ENCODE measurements around the gene UGT1A8.
"Not testable (repeated sequence)": the region's sequence is repeated elsewhere in the genome, so short reads cannot be mapped to it uniquely, and the experiment has no call there.

Gene UGT1A8

DNA sequence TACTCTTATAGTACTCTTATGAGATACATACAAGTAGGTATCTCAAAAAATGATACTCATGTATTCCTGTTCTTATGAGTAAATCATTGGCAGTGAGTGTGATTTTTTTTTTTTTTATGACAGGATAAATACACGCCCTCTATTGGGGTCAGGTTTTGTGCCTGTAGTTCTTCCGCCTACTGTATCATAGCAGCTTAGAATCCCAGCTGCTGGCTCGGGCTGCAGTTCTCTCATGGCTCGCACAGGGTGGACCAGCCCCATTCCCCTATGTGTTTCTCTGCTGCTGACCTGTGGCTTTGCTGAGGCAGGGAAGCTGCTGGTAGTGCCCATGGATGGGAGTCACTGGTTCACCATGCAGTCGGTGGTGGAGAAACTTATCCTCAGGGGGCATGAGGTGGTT is at the start of gene UGT1A8:
TSS of gene UGT1A8 (plus strand) at position 158 of the 400 bp plus-strand sequence. CDS start at position 233, 75 bp downstream.
- DNase-seq (ENCODE audit: low read depth), result not testable (repeated sequence)

DNA sequence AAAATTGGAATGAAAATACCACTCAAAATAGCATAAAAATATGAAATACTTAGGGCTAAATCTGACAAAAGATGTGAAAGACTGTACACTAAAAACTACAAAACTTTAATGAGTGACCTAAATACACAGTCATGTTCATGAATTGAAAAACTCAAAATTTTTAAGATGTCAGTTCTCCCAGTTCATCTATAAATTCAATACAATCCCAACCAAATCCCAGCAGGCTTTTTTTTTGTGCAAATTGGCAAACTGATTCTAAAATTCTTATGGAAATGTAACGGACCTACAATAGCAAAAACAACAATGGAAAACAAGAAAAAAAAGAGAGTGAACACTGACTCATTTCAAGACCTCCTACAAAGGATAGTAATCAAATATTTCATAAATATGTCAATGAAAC is 46.4 kb upstream of the UGT1A8 start:
- no peak for DNase-seq (ENCODE audit: low read depth)

DNA sequence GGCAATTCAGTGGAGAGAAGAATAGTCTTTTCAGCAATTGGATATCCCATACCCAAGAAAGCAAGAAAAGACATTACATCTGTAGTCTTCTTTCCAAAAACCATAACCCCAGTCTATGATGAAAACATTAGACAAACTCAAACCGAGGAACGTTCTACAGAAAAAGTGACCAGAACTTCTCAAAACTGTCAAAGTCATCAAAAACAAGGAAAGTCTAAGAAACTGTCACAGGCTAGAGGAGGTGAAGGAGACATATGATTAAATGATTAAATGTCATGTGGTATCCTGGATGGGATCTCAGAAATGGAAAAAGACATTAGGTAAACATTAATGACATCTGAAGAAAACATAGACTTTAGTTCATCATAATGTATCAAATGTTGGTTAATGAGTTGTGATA is 46.0 kb upstream of the UGT1A8 start:
- no peak for DNase-seq (ENCODE audit: low read depth)

DNA sequence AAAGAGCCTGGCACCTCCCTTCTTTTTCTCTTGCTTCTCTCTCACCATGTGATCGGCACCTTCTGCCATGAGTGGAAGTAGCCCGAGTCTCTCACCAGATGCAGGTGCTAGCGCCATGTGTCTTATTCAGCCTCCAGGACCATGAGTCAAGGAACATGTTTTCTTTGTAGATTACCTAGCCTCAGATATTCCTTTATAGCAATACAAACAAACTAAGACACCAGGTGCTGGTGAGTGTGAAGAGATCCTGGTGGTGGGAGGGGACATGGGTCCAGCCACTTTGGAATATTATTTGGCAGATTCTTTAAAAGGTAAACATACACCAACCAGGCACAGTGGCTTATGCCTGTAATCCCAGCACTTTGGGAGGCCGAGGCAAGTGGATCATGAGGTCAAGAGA is 45.0 kb upstream of the UGT1A8 start:
- no peak for DNase-seq (ENCODE audit: low read depth)

DNA sequence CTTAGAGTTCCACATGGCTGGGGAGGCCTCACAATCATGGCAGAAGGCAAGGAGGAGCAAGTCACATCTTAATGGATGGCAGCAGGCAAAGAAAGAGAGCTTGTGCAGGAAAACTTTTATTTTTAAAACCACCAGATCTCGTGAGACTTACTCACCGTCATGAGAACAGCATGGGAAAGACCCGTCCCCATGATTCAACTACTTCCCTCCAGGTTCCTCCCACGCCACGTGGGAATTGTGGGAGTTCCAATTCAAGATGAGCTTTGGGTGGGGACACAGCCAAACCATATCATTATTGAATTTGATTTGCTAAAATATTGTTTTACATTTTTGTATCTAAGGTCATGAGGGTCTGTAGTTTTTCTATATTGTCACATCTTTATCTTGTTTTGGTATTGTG is 40.1 kb upstream of the UGT1A8 start:
- DNase-seq (ENCODE audit: low read depth), result not testable (repeated sequence)

DNA sequence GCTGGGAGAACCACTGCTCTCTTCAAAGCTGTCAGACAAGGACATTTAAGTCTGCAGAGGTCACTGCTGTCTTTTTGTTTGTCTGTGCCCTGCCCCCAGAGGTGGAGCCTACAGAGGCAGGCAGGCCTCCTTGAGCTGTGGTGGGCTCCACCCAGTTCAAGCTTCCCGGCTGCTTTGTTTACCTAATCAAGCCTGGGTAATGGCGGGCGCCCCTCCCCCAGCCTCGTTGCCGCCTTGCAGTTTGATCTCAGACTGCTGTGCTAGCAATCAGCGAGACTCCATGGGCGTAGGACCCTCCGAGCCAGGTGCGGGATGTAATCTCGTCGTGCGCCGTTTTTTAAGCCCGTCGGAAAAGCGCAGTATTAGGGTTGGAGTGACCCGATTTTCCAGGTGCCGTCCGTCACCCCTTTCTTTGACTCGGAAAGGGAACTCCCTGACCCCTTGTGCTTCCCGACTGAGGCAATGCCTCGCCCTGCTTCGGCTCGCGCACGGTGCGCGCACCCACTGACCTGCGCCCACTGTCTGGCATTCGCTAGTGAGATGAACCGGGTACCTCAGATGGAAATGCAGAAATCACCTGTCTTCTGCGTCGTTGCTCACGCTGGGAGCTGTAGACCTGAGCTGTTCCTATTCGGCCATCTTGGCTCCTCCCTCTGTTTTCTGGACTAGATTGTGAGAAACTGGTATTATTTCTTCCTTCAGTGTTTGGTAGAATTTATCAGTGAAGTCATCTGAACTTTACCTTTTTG is 34.0 kb upstream of the UGT1A8 start:
- DNase-seq (ENCODE audit: low read depth), result not testable (repeated sequence)

DNA sequence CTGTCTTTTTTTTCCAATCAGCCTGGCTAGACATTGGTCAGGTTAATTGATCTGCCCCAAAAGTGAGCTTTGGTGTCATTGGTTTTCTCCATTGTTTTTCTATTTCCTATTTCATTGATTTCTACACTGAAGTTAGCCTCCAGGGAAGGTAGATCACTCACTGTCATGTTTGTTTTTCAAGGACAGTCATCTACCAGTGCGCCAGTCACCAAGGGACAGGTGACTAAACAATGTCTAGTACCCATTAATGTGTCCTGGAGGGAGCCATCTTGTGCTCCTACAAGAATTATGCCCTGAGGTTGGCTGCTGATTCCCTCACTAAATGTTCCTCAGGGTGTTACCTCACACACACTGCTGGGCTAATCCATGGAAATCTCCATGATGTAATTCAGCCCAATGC is 33.2 kb upstream of the UGT1A8 start:
- DNase-seq (ENCODE audit: low read depth), result no peak

DNA sequence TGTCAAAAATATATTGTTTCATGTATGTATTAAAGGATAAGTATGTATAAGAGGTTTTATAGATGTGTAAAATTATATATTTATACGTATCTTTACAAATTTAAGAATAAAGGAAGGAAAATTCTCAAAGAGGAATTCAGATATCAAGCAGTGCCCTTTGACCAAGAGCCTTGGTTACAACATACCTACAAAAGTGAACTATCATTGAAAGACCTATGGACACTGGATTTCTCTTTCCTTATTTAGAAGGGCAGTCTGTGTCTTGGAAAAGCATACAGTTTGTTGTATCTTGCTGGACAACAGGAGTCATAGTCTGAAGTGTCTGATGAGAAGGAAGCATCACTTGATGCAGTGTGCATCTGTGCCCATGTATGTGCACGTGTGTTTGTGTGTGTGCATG is 29.0 kb upstream of the UGT1A8 start:
- DNase-seq (ENCODE audit: low read depth), result no peak

DNA sequence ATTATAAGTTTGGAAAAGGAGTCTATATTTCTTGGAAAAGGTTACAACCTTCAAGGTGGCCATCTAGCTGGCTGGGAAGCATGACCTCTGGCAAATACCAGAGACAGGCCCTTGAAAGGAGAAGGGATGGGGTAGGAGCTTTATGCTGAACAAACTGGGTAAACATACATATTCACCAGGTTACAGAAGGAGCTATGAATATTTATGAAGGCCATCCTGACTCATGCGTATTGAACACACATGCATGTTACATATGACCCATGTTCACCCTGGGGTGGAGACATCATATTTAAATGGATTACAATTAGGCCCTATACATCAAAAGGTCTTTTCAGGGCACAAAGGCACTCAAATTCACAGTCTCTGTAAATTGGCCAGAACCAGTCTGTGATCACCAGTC is 24.7 kb upstream of the UGT1A8 start:
- DNase-seq (ENCODE audit: low read depth), result not testable (repeated sequence)

DNA sequence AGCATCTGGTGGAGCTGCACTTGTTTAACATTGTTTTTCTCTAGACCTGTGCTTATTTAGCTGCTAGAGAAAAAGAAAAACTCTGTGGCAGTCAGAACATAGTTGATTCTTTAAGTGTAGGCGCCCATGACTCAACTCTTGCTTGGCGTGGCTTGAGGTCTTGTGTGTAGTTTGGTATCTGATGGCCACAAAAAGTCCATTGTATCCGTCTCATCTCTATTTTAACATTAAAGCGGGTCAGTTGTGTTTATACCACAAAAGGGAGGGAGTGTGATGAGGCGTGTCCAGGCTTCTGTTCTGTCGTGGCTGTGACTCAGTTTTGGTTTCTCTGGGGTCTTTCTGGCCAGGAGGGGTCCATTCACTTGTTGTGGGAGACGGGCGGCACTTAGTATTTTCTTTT is 24.2 kb upstream of the UGT1A8 start:
- no peak for DNase-seq (ENCODE audit: low read depth)

DNA sequence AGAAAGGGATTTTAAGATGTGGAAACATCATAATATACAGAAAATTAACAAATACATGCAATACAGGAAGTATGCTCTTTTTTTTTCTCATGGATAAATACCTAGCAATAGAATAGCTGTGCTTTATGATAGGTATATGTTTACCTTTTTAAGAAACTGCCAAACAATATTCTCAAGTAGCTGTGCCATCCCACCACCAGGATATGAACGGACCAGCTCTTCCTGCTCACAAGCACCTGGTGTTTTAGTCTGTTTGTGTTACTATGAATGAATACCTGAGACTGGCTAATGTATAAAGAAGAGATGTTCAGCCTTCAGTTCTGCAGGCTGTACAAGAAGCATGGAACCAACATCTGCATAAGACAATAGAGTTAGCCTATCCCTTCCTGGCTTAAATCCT is 19.9 kb upstream of the UGT1A8 start:
- no peak for DNase-seq (ENCODE audit: low read depth)

DNA sequence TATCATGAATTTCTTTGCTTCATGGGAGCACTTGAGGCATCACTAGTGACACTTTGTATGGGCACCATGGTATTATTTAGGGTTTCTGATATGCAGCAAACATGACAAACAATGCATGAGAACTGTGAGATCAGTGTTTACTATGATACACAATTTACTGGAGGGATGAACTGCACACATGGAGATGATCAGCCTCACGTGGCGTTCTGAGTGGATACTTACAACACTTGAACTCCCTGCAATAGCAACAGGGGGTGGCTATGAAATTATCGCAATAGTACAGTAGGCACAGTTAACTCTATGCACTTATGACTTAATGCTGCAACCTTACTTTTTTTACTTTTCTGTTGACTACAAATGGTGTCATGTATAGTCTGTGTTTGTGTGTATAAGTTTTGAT is 18.5 kb upstream of the UGT1A8 start:
- DNase-seq (ENCODE audit: low read depth), result no peak

DNA sequence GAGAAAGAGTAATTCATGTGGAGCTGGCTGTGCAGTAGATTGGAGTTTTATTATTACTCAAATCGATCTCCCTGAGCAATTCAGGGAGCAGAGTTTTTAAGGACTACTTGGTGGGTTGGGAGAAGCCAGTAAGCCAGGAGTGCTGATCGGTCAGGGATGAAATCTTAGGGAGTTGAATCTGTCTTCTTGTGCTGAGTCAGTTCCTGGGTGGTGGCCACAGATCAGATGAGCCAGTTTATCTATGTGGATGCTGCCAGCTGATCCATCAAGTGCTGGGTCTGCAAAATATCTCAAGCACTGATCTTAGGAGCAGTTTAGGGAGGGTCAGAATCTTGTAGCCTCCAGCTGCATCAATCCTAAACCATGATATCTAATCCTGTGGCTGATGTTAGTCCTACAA is 17.0 kb upstream of the UGT1A8 start:
- DNase-seq (ENCODE audit: low read depth), result no peak

DNA sequence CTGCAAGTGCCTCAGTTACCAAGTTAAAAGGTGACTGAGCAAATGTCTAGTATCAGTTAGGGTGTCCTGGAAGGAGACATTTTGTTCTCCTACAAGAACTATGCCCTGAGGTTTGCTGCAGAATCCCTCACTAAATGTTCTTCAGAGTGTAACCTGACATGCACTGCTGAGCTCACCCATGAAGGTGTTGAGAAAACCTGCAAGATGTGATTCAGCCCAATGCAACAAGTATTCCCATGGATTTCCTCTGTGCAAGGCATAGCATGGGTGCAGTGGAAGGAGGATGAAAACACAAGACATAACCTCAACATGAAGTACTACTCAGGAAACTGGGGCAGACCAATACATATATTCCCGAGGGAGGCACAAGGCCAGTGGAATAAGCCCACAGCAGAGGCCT is 15.4 kb upstream of the UGT1A8 start:
- no peak for DNase-seq (ENCODE audit: low read depth)

DNA sequence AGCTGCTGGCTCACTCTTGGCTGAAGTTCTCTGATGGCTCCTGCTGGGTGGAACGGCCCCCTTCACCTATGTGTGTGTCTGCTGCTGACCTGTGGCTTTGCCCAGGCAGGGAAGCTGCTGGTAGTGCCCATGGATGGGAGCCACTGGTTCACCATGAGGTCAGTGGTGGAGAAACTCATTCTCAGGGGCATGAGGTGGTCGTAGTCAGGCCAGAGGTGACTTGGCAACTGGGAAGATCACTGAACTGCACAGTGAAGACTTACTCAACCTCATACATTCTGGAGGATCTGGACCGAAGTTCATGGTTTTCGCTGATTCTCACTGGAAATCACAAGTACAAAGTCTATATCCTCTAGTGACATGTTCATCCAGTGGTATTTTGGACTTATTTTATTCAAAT is 13.9 kb upstream of the UGT1A8 start:
- DNase-seq (ENCODE audit: low read depth), result no peak

DNA sequence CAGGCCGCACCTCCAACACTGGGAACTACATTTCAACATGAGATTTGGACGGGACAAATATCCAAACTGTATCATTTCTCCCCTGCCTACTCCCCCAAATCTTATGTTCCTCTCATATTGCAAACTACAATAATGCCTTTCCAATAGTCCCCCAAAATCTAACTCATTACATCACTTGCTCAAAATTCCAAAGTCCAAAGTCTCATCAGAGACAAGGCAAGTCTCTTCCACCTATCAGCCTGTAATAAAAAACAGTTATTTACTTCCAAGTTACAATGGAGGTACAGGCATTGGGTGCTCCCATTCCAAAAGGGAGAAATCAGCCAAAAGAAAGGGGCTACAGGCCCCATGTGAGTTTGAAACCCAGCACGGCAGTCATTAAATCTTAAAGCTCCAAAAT is 12.6 kb upstream of the UGT1A8 start:
- no peak for DNase-seq (ENCODE audit: low read depth)

DNA sequence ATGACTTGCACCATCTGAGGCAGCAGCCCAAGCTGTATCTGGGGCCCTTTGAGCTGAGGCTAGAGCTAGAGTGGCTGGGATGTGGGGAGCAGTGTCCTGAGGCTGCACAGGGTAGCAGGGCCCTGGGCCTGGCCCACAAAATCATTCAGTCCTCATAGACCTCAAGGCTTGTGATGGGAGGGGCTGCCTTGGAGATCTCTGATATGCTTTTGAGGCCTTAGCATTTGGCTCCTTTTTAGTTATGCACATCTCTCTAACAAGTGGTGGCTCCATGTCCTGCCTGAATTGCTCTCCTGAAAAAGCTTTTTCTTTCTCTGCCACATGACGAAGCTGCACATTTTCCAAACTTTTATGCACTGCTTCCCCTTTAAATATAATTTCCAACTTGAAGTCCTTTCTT is 11.8 kb upstream of the UGT1A8 start:
- no peak for DNase-seq (ENCODE audit: low read depth)

DNA sequence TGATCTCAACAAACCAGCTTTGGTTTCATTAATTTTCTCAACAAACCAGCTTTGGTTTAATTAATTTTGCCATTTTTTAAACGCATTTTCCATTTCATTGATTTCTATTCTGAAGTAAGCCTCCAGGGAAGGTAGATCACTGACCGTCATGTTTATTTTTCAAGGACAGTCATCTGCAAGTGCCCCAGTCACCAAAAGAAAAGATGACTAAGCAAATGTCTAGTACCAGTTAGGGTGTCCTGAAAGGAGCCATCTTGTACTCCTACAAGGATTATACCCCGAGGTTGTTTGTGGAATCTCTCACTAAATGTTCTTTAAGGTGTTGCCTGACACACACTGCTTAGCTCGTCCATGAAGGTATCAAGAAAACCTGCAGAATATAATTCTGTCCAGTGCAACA is 6.1 kb upstream of the UGT1A8 start:
- no peak for DNase-seq (ENCODE audit: low read depth)

DNA sequence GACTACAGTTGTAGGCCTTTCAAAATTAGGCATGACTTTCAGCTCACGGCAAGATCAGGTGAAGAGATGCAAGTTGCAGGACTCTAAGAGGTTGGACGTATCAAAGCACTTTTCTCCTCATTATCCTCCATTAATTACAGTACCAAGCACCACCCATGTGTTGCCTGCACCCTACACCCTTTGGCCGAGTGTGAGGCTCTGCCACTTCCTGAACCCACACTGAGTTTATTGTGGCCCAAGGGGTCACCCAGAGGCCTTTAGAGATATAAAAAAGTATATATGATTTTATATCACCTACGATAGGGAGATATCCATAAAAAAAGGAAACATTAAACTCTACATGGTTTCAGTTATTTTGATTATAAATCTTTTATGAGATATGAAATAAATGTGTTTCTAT is 2.8 kb downstream of the UGT1A8 start:
- no peak for DNase-seq (ENCODE audit: low read depth)

DNA sequence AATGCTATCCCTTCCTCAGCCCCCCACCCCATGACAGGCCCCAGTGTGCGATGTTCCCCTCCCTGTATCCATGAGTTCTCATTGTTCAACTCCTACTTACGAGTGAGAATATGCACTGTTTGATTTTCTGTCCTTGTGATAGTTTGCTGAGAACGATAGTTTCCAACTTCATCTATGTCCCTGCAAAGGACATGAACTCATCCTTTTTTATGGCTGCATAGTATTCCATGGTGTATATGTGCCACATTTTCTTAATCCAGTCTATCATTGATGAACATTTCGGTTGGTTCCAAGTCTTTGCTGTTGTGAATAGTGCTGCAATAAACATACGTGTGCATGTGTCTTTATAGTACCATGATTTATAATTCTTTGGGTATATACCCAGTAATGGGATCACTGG is 4.4 kb downstream of the UGT1A8 start:
- DNase-seq (ENCODE audit: low read depth), result not testable (repeated sequence)

DNA sequence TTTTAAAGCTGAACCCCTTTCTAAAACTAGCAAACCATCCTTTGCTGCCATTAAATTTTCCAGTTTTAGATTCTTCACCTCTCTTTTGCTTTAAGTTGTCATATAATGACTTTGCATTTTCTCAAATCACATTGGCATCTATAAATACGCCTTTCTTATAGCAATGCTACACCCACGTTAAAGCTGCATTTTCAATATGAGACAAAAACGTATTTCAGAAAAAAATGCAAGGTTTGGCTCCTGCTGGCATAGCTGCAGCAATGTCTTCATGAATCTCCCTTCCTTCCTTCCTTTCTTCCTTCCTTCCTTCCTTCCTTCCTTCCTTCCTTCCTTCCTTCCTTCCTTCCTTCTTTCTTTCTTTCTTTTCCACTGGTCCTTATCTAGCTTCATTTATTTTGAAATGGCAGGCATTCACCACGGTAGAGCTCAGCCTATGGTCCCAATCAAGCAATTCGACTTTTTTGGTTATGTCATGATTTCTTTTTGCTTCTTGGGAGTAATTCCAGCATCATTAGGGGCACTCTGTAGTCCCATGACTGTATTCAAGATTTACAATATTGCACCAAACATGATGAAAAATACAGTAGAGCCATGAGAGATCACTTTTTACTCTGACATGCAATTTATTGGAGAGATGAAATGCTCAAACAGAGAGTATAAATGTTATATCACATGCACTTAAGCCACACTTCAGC is 10.0 kb downstream of the UGT1A8 start:
- DNase-seq (ENCODE audit: low read depth), result no peak

DNA sequence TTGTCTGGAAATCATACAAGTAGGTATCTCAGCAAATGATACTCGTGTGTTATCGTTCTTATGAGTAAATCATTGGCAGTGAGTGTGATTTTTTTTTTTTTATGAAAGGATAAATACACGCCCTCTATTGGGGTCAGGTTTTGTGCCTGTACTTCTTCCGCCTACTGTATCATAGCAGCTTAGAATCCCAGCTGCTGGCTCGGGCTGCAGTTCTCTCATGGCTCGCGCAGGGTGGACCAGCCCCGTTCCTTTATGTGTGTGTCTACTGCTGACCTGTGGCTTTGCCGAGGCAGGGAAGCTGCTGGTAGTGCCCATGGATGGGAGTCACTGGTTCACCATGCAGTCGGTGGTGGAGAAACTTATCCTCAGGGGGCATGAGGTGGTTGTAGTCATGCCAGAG is 18.9 kb downstream of the UGT1A8 start, which contains the start of gene UGT1A10:
TSS of gene UGT1A10 (plus strand) at position 143 of the 400 bp plus-strand sequence. CDS start at position 218, 75 bp downstream.
- DNase-seq (ENCODE audit: low read depth), result not testable (repeated sequence)

DNA sequence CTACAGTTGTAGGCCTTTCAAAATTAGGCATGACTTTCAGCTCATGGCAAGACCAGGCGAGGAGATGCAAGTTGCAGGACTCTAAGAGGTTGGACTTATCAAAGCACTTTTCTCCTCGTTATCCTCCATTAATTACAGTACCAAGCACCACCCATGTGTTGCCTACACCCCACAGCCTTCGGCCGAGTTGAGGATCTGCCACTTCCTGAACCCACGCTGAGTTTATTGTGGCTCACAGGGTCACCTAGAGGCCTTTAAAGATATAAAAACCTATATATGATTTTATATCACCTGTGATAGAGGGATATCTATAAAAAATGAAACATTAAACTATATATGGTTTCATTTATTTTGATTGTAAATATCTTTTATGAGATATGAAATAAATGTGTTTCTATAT is 21.4 kb downstream of the UGT1A8 start:
- no peak for DNase-seq (ENCODE audit: low read depth)

DNA sequence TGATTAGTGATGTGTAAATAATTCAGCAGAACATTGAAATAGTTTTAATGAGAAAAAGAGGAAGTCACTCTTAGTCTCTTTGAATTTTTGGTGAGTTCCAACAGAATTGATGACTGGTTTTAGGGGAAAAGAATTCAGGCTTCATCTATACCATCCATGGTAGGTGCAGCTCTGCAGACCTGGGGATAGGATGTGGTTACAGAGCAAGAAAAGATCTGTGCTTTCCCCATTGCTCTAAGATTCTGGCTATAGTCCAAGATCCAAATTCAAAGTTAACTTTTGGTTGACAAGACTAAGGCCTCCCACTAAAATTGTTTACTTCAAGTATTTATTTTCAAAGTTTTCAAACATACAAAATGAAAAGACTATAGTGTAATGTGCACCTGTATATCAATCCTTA is 22.4 kb downstream of the UGT1A8 start:
- no peak for DNase-seq (ENCODE audit: low read depth)
